ENCODE measurements around the gene ALDH1A3.

- no peak for TF ChIP-seq CTCF (IDR thresholded peaks at IDR 0.05)
- no peak for TF ChIP-seq POLR2A (IDR thresholded peaks at IDR 0.05)
Observed at GRCh38 chr15:100844778-100845177, 34.9 kb upstream of the ALDH1A3 start.

All from thyroid gland (tissue), 4 donors.